H1 (cell line): Measurements from ENCODE around the gene GPR176. TPM values are rescaled to one million over a fixed set of nuclear protein-coding genes. Genes with fewer than 3 reads are reported as not detected.

ENCODE experiments used
- CTCF ChIA-PET: fragments of 300-600 bp; sonication (Branson Sonifier 250); formaldehyde crosslinking; loops from one replicate; lab custom pipeline; 2021; ENCODE audit not compliant: partially characterized antibody; lab: Charles Lee
- POLR2A ChIA-PET: fragments of 300-600 bp; sonication (Branson Sonifier 250); formaldehyde crosslinking; loops from one replicate; lab custom pipeline; 2021; ENCODE audit warnings: inconsistent platforms; ENCODE audit not compliant: partially characterized antibody; lab: Charles Lee
- DNase-seq, 2 experiments: peaks; one replicate each; pipeline versions ENCODE4 v3.0.0 to v3.0.0-alpha.2; 2010 to 2022; ENCODE audit warnings: low spot score in 2 of 2, low read depth in 1 of 2, mixed read lengths in 1 of 2
- FAIRE-seq: peaks from 2 replicates; lab custom pipeline; 2011; peaks lifted over from hg19 to GRCh38; lab: Jason Lieb, UNC
- H2AFZ ChIP-seq: 2 replicates; pipeline ENCODE4 v1.8.1; 2012; ENCODE audit warnings: low read length, inconsistent platforms
- H2AK5ac ChIP-seq: 2 replicates; pipeline ENCODE4 v1.6.1; 2013; ENCODE audit warnings: low read depth, low read length
- H2BK120ac ChIP-seq: replicated peaks from 2 replicates; pipeline ENCODE3; 2013; ENCODE audit warnings: low read depth, low read length, inconsistent platforms
- H2BK12ac ChIP-seq: 2 replicates; pipeline ENCODE4 v1.6.1; 2013; ENCODE audit warnings: low read depth, low read length
- H2BK15ac ChIP-seq: 2 replicates; pipeline ENCODE4 v1.6.1; 2013; ENCODE audit warnings: low read length
- H2BK20ac ChIP-seq: 2 replicates; pipeline ENCODE4 v1.6.1; 2013; ENCODE audit warnings: low read length
- H2BK5ac ChIP-seq: 2 replicates; pipeline ENCODE4 v1.6.1; 2013; ENCODE audit warnings: low read depth, low read length
- H3K14ac ChIP-seq: 2 replicates; pipeline ENCODE4 v1.6.1; 2013; ENCODE audit warnings: inconsistent platforms; ENCODE audit not compliant: insufficient read length
- H3K18ac ChIP-seq: 2 replicates; pipeline ENCODE4 v1.6.1; 2013; ENCODE audit warnings: low read length; ENCODE audit errors: extremely low read depth
- H3K23ac ChIP-seq: 2 replicates; pipeline ENCODE4 v1.6.1; 2013; ENCODE audit warnings: inconsistent platforms; ENCODE audit not compliant: insufficient read length
- H3K23me2 ChIP-seq: 2 replicates; pipeline ENCODE4 v1.6.1; 2013; ENCODE audit warnings: low read depth, low read length
- H3K27ac ChIP-seq: 2 replicates; pipeline ENCODE4 v1.6.1; 2011; ENCODE audit warnings: low read depth, low read length, inconsistent platforms
- H3K27me3 ChIP-seq, 4 experiments: replicated peaks in 1 of 4; 1 replicate in 1 of 4; 2 replicates in 3 of 4; pipeline versions ENCODE4 v1.6.1 to v1.8.1; 2011 to 2013; ENCODE audit warnings: low read length in 3 of 4, mild to moderate bottlenecking in 3 of 4, inconsistent platforms in 2 of 4, mixed read lengths in 2 of 4, moderate library complexity in 1 of 4; ENCODE audit not compliant: control insufficient read depth in 3 of 4, insufficient read depth in 3 of 4; ENCODE audit errors: extremely low read depth in 1 of 4
- H3K36me3 ChIP-seq, 4 experiments: 2 replicates each; pipeline versions ENCODE4 v1.6.1 to v1.8.1; 2011 to 2013; ENCODE audit warnings: mild to moderate bottlenecking in 4 of 4, low read length in 3 of 4, moderate library complexity in 2 of 4, control low read depth in 1 of 4, inconsistent platforms in 1 of 4; ENCODE audit not compliant: insufficient read depth in 4 of 4, control insufficient read depth in 2 of 4
- H3K4ac ChIP-seq: replicated peaks from 2 replicates; pipeline ENCODE3; 2013; ENCODE audit warnings: low read length, low read depth, mixed read lengths, inconsistent platforms; ENCODE audit not compliant: insufficient read length
- H3K4me1 ChIP-seq, 4 experiments: replicated peaks in 1 of 4; 1 replicate in 1 of 4; 2 replicates in 3 of 4; pipeline versions ENCODE4 v1.6.1 to v1.8.1; 2011 to 2013; ENCODE audit warnings: low read length in 3 of 4, inconsistent platforms in 2 of 4, mixed read lengths in 1 of 4; ENCODE audit not compliant: insufficient read depth in 4 of 4, control insufficient read depth in 3 of 4
- H3K4me2 ChIP-seq, 2 experiments: 2 replicates each; pipeline versions ENCODE4 v1.6.1 to v1.8.1; 2011 to 2013; ENCODE audit warnings: low read depth in 2 of 2, low read length in 2 of 2, control low read depth in 1 of 2, inconsistent platforms in 1 of 2, mild to moderate bottlenecking in 1 of 2; ENCODE audit not compliant: insufficient read depth in 1 of 2
- H3K4me3 ChIP-seq, 4 experiments: fragments of 200-600, 300-600 bp in 1 of 4; sonication (generic), shearing (Covaris generic), sonication (Bioruptor Twin) in 1 of 4; 2 replicates each; pipeline versions ENCODE4 v1.5.1 to v1.8.1; 2011 to 2016; ENCODE audit warnings: low read length in 4 of 4, low read depth in 3 of 4, control low read depth in 2 of 4, inconsistent platforms in 2 of 4, mild to moderate bottlenecking in 2 of 4, mixed read lengths in 1 of 4, moderate library complexity in 1 of 4; ENCODE audit not compliant: insufficient read depth in 2 of 4; ENCODE audit errors: extremely low read depth in 1 of 4
- H3K56ac ChIP-seq: replicated peaks from 2 replicates; pipeline ENCODE3; 2013; ENCODE audit warnings: low read depth, mild to moderate bottlenecking, mixed read lengths, low read length, inconsistent platforms; ENCODE audit not compliant: insufficient read length
- H3K79me1 ChIP-seq: 2 replicates; pipeline ENCODE4 v1.6.1; 2013; ENCODE audit warnings: low read depth, low read length, control low read depth
- H3K79me2 ChIP-seq, 2 experiments: 2 replicates each; pipeline versions ENCODE4 v1.6.1 to v1.8.1; 2012 to 2013; ENCODE audit warnings: low read length in 2 of 2, mild to moderate bottlenecking in 2 of 2, inconsistent platforms in 1 of 2; ENCODE audit not compliant: insufficient read depth in 2 of 2, control insufficient read depth in 1 of 2
- H3K9ac ChIP-seq, 4 experiments: replicated peaks in 1 of 4; 1 replicate in 1 of 4; 2 replicates in 3 of 4; pipeline versions ENCODE4 v1.6.1 to v1.8.1; 2011 to 2013; ENCODE audit warnings: low read depth in 3 of 4, low read length in 3 of 4, control low read depth in 2 of 4, mild to moderate bottlenecking in 2 of 4, moderate library complexity in 2 of 4, inconsistent platforms in 1 of 4; ENCODE audit errors: extremely low read depth in 1 of 4
- H3K9me3 ChIP-seq, 2 experiments: 2 replicates each; pipeline versions ENCODE4 v1.6.1 to v1.8.1; 2012 to 2013; ENCODE audit warnings: mild to moderate bottlenecking in 2 of 2, moderate library complexity in 2 of 2, control low read depth in 1 of 2, inconsistent platforms in 1 of 2, low read depth in 1 of 2, low read length in 1 of 2, mixed read lengths in 1 of 2; ENCODE audit not compliant: insufficient read depth in 2 of 2
- H4K20me1 ChIP-seq, 2 experiments: replicated peaks in 1 of 2; 2 replicates each; pipeline versions ENCODE3 to v1.8.1; 2011 to 2013; ENCODE audit warnings: inconsistent platforms in 2 of 2, low read length in 2 of 2, mild to moderate bottlenecking in 1 of 2; ENCODE audit not compliant: insufficient read depth in 2 of 2, control insufficient read depth in 1 of 2
- H4K5ac ChIP-seq: 2 replicates; pipeline ENCODE4 v1.6.1; 2013; ENCODE audit warnings: low read length, low read depth, mixed read lengths, inconsistent platforms; ENCODE audit not compliant: insufficient read length
- H4K8ac ChIP-seq: 2 replicates; pipeline ENCODE4 v1.8.0; 2013; ENCODE audit warnings: mild to moderate bottlenecking, moderate library complexity, low read length, inconsistent platforms; ENCODE audit not compliant: insufficient read depth; ENCODE audit errors: extremely low read depth
- H4K91ac ChIP-seq: replicated peaks from 2 replicates; pipeline ENCODE3; 2013; ENCODE audit warnings: low read length, mixed read lengths, inconsistent platforms; ENCODE audit not compliant: insufficient read length
- CBX5 ChIP-seq: fragments of 300-800, 300-1000 bp; sonication (generic); IDR thresholded peaks from 2 replicates; pipeline ENCODE4 v1.7.1; 2016; ENCODE audit warnings: antibody characterized with exemption, low read length, low read depth
- CHD1 ChIP-seq: IDR thresholded peaks from 2 replicates; pipeline ENCODE4 v1.6.1; 2012; ENCODE audit warnings: low read depth, low read length, improper control_type of control experiment
- E2F6 ChIP-seq: IDR thresholded peaks from 2 replicates; pipeline ENCODE4 v1.6.1; 2012; ENCODE audit warnings: inconsistent platforms
- EP300 ChIP-seq, 2 experiments: IDR thresholded peaks; 1 replicate in 1 of 2; 2 replicates in 1 of 2; pipeline ENCODE4 v1.6.1; 2011 to 2012; ENCODE audit warnings: low read depth in 2 of 2, low read length in 2 of 2, mild to moderate bottlenecking in 2 of 2, borderline replicate concordance in 1 of 2, inconsistent platforms in 1 of 2, moderate library complexity in 1 of 2
- GABPA ChIP-seq: IDR thresholded peaks from 2 replicates; pipeline ENCODE4 v1.6.1; 2011; ENCODE audit warnings: mild to moderate bottlenecking, low read length, moderate library complexity, borderline replicate concordance; ENCODE audit not compliant: insufficient read depth
- KDM5A ChIP-seq: fragments of 200-600 bp; IDR thresholded peaks from 2 replicates; pipeline ENCODE4 v1.7.1; 2012; ENCODE audit warnings: mild to moderate bottlenecking, low read length, inconsistent platforms, mixed read lengths
- RAD21 ChIP-seq, 2 experiments: IDR thresholded peaks in 1 of 2; conservative IDR thresholded peaks in 1 of 2; 2 replicates each; pipeline ENCODE4 v1.6.1; 2011; ENCODE audit warnings: low read depth in 2 of 2, low read length in 2 of 2, improper control_type of control experiment in 1 of 2, inconsistent platforms in 1 of 2, mild to moderate bottlenecking in 1 of 2, moderate library complexity in 1 of 2
- RFX5 ChIP-seq: IDR thresholded peaks from 2 replicates; pipeline ENCODE4 v1.6.1; 2011; ENCODE audit warnings: low read depth, low read length, improper control_type of control experiment, borderline replicate concordance
- SIX5 ChIP-seq: IDR thresholded peaks from 2 replicates; pipeline ENCODE4 v1.6.1; 2011; ENCODE audit warnings: mild to moderate bottlenecking, low read depth, low read length
- SP4 ChIP-seq: IDR thresholded peaks from 2 replicates; pipeline ENCODE4 v1.6.1; 2012; ENCODE audit warnings: low read length, inconsistent platforms
- SUZ12 ChIP-seq: fragments of 200-600 bp; sonication (generic); IDR thresholded peaks from 2 replicates; pipeline ENCODE4 v1.6.1; 2012; ENCODE audit warnings: mild to moderate bottlenecking, inconsistent platforms, low read length, moderate library complexity, mixed read lengths
- TAF7 ChIP-seq: optimal IDR thresholded peaks from 2 replicates; pipeline ENCODE3; 2011; ENCODE audit warnings: low read depth, mild to moderate bottlenecking, inconsistent platforms, low read length, moderate library complexity, borderline replicate concordance
- TBP ChIP-seq: IDR thresholded peaks from 2 replicates; pipeline ENCODE4 v1.6.1; 2011; ENCODE audit warnings: low read depth, low read length, improper control_type of control experiment
- ZNF274 ChIP-seq: IDR thresholded peaks from 2 replicates; pipeline ENCODE4 v1.7.0; 2012; ENCODE audit warnings: low read length, borderline replicate concordance; ENCODE audit errors: extremely low read depth
- polyA plus RNA-seq, 7 experiments: library from polyadenylated mRNA; depleted of rRNA in 3 of 7; stranded (reverse) in 5 of 7; unstranded in 2 of 7; fragments of >200 nt in 5 of 7; fragments of 200-250 nt in 2 of 7; gene quantifications; 1 replicate in 5 of 7; 2 replicates in 1 of 7; 4 replicates in 1 of 7; pipeline versions ENCODE4 v1.2.1 to v1.2.3, GENCODE V29; 2011 to 2013; ENCODE audit warnings: missing spikeins in 2 of 7, mixed read lengths in 2 of 7
- total RNA-seq: library from RNA; stranded (reverse); fragmentation: NEBNext Ultra II Directional; extraction: Animal tissue kit (Norgen Biotek cat#: 25700); gene quantifications from 2 replicates; pipeline ENCODE4 v1.2.1, GENCODE V29; 2021

Gene GPR176
- total and polyA plus RNA-seq, 2 of the 8 experiments (the other 6 are each of a cell fraction or from before 2014, with no cell fraction given): 190 to 281 TPM

GRCh38 chr15:39854161-39854560, 65.9 kb downstream of the GPR176 start:
- Histone ChIP-seq H3K79me2 (peaks cover 8 to 96% of the 10 kb centered on the region in 2 experiments; a peak in 3 of 4 replicates), H3K27me3 (no peaks in the 10 kb centered on the region), H2AK5ac (no peak overlapping the region), H2BK12ac (no peak overlapping the region), H3K18ac (no peak overlapping the region), H3K79me1 (peaks cover 6% of the 10 kb centered on the region; the same call in 1 of the 2 replicates), H3K36me3 (no peaks in the 10 kb centered on the region), H3K56ac (no peak overlapping the region), H3K9me3 (no peaks in the 10 kb centered on the region), H3K4ac (no peak overlapping the region), H3K14ac (no peak overlapping the region), H3K4me3 (no peak overlapping the region), H3K23me2 (no peaks in the 10 kb centered on the region), H2BK15ac (no peak overlapping the region), H4K8ac (no peak overlapping the region), H3K27ac (no peak overlapping the region), H3K9ac (no peak overlapping the region), H2BK120ac (no peak overlapping the region), H2BK20ac (no peak overlapping the region), H4K5ac (no peak overlapping the region), H2BK5ac (no peak overlapping the region), H2AFZ (no peak overlapping the region), H3K4me1 (peaks cover 1 to 18% (median 8%) of the 10 kb centered on the region in 4 experiments; a peak in 4 of 7 replicates), H3K4me2 (no peak overlapping the region), H4K91ac (no peak overlapping the region), H3K23ac (no peak overlapping the region), H4K20me1 (peaks cover 3 to 13% of the 10 kb centered on the region in 2 experiments)
- CTCF ChIA-PET: interaction anchor here (0.8 to 1.6 kb wide), 3 partner anchors 17 to 30 kb away, joined by 3 to 4 read pairs (median 4); no protein-coding TSS in a partner anchor
- POLR2A ChIA-PET: interaction anchor here (0.6 to 1.2 kb wide), 2 partner anchors 29 to 34 kb away, joined by 3 to 5 read pairs; no protein-coding TSS in a partner anchor
- FAIRE-seq (no peak), DNase-seq (no peak)
- TF ChIP-seq RFX5: no peak
- no peak for TF ChIP-seq RAD21 (IDR thresholded peaks at IDR 0.05 in 1 of 2, conservative IDR thresholded peaks at IDR 0.05 in 1 of 2; ENCODE audit: low read depth in 2 of 2, low read length in 2 of 2)
- no peak for TF ChIP-seq KDM5A
- TF ChIP-seq SUZ12: no peak
- TF ChIP-seq CHD1: no peak
- TF ChIP-seq EP300 (IDR thresholded peaks at IDR 0.05; ENCODE audit: borderline replicate concordance in 1 of 2, low read depth in 2 of 2, low read length in 2 of 2): no peak
- no peak for TF ChIP-seq CBX5
- no peak for TF ChIP-seq SP4
- no peak for TF ChIP-seq ZNF274
- no peak for TF ChIP-seq TAF7
- TF ChIP-seq E2F6: no peak
- TF ChIP-seq TBP: no peak
- TF ChIP-seq GABPA: no peak
- no peak for TF ChIP-seq SIX5
